C4-2B (cell line): ENCODE data around the gene RNF20.

ENCODE experiments used
- CTCF ChIP-seq: fragments of 450-650 bp; conservative IDR thresholded peaks from 2 replicates; pipeline ENCODE4 v1.5.1; 2017; ENCODE audit warnings: mild to moderate bottlenecking
- ZFX ChIP-seq: fragments of 450-650 bp; IDR thresholded peaks from 2 replicates; pipeline ENCODE4 v1.6.1; 2017

DNA sequence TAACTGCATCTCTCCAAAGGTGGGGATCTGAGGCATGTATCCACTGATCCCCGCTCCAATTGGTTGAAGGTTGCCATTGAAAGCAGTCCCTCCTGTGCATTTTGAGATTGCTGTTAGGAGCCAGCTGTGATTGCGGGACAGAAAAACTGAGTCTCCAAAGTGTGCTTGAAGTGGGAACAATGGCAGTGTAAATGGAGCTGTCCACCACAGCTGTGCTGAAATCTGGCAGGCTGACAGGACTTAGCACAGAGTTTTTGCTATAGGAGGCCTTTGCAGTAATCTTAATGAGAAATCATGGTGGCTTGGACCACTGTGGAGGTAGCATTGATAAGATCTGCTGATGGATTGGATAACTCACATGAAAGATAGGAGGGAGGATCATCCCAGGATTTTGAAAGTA, 3.3 kb downstream of the RNF20 start:
- no peak for TF ChIP-seq CTCF
- TF ChIP-seq ZFX: no peak
